Inferior parietal cortex (tissue), 1 donor: ENCODE results near the gene UQCR11.

Experiments used
- DNase-seq: peaks from one replicate; pipeline ENCODE4 v3.0.0-alpha.2; 2016; ENCODE audit errors: extremely low spot score

Gene UQCR11

GRCh38 chr19:1615156-1615765 lies 10.0 kb upstream of the UQCR11 start:
- DNase-seq: no peak

GRCh38 chr19:1613808-1614570 lies 8.7 kb upstream of the UQCR11 start:
- no peak for DNase-seq

- DNase-seq: no peak
Observed at GRCh38 chr19:1613146-1613545, 7.9 kb upstream of the UQCR11 start.

- no peak for DNase-seq
Observed at GRCh38 chr19:1612114-1613086, 7.1 kb upstream of the UQCR11 start.

- no peak for DNase-seq
Observed at GRCh38 chr19:1611353-1611752, 6.1 kb upstream of the UQCR11 start.

DNA sequence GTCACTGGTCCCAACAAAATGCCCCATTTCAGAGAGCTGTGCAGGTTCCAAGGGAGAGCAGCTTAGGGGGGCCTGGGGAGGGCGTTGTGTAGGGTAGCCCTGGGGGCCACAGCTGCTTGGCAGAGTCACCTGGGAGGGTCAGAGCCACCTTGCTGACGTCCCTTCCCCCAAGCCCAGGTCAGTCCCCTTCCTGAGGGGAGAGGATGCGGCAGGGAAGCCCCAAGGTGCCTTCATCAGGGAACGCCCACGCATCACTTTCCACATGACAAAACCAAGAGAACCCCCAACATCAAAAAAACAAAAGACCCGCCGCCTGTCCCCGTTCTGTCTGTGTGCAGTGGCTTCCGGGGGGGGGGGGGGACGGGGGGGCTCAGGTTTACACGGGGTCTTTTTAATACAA lies 5.3 kb upstream of the UQCR11 start:
- DNase-seq: no peak

DNA sequence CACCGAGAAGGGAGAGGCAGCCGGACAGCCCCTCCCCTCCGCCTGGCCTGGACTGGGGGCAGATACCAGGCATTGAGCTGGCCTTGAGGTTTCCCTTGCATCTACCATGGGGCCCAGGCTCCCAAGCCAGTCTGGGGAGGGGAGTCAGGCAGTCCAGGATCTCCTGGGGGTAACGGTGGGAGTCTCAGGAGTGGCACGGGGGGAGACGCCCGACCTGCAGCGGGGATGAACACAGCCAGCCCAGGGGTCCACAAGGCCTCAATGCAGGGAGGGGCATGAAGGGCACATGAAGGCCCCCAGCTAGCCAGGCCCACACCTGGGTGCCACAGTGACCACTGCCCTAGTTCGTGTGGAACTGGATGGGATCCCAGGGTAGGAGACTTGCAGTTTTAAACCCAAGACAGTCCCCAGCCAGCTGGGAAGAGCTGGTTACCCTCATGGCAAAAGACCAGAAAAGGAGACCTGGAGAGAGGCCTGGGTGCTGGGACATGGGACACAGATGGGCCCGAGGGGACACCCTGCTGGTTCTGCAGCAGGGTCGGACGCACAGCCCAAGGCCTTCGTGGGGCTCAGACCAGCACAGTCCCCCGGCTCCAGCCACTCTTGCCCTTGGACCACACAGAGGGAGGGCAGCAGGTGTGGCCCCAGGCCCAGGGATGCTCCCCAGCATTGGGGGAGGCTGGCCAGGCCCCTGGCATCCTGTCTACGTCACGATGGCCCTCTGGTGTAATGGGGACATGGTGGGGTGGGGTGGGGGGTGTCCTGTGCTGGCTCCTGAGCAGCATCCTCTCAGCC lies 4.6 kb upstream of the UQCR11 start:
- DNase-seq: no peak

GRCh38 chr19:1609103-1609396 lies 3.8 kb upstream of the UQCR11 start:
- no peak for DNase-seq

- DNase-seq: no peak
Observed at GRCh38 chr19:1608359-1609102, 3.3 kb upstream of the UQCR11 start.

DNA sequence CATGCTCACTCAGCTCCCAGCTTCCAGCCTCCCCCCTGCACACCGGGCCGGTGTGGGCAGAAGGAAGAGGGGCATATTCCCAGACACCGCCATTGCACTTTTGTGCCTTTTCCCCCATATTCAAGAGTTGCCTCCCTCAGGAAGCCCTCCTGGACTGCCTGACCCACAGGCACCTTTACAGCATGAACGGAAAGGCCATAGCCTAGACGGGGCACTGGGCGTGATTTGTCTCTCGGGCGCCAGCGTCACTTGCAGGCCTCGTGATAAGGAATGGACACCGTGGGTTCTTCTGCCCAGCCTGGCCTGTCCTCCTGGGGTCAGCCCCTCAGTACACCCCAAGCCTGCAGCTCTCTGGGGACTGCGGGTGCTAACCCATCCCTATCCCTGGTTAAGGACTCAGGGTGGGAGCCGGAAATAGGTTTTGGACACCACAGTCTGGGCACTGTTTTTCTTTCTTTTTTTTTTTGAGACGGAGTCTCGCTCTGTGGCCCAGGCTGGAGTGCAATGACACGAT lies 933 bp upstream of the UQCR11 start:
- no peak for DNase-seq

- no peak for DNase-seq
Observed at GRCh38 chr19:1602091-1602707, 3.1 kb downstream of the UQCR11 start.

DNA sequence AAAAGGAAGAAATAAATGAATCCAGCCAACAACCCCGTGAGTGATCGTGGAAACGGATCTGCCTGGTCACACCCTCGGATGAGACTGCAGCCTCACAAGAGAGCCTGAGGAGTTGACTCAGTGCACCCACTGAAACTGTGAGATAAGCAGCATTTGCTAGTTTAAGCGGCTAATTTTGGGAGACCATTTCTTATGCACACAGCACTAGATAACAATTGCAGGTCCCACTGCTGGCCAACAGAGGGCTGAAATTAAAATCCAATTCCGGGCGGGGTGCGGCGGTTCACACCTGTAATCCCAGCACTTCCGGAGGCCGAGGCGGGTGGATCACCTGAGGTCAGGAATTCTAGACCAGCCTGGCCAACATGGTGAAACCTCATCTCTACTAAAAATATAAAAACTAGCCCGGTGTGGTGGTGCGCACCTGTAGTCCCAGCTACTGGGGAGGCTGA lies 3.6 kb downstream of the UQCR11 start:
- peak; percentile 15 for DNase-seq

- no peak for DNase-seq
Observed at GRCh38 chr19:1599460-1599846, 5.8 kb downstream of the UQCR11 start.

GRCh38 chr19:1598777-1599459 lies 6.3 kb downstream of the UQCR11 start:
- no peak for DNase-seq

DNA sequence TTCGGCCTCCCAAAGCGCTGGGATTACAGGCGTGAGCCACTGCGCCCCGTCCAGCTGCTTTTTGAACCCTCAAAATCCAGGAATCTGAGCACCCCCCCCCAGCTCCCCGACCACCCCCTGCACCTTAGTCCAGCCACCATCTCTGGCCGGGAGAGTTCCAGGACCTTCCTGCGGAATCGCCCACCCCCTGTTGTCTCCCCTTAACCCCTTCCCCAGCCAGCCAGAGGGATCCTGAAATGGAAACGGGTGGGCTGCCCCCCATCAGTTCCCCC lies 11.8 kb downstream of the UQCR11 start:
- DNase-seq: no peak

DNA sequence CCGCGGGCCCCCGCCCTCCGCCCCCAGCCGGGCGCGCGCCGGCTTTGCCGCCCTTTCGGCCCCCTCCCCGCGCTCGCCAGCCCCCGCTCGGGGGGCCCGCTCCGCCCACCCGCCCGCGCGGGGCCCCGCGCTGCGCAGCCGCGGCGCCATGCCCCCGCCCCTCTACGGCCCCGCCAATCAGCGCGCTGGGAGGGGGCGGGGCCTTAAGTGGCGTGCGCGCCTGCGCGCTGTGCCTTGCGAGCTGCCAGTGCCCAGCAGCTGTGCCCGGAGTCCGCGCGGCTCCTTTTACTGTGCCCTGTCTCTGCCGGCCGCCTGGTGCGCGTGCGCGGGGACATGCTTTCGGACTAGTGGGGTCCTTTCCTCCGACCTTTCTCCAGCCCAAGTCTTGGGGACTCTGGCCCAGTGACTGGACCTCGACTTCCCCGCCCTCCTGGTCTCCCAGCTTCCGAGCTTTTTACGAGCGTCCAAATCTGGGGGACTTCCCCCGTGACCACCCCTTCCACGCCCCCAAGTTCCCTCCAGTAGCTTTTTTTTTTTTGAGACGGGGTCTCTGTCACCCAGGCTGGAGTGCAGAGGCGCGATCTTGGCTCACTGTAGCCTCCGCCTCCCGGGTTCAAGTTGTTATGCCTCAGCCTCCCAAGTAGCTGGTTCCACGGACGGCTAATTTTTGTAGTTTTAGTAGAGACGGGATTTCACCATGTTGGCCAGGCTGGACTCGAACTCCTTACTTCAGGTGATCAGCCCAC lies 12.3 kb downstream of the UQCR11 start, which contains the start of gene MBD3:
MBD3 (minus strand) TSS at position 111 of the 746 bp plus-strand sequence. CDS start 234 bp downstream, outside the sequence.
- DNase-seq: peak; percentile 91

GRCh38 chr19:1592024-1592754 lies 13.1 kb downstream of the UQCR11 start:
- DNase-seq: peak; percentile 86

DNA sequence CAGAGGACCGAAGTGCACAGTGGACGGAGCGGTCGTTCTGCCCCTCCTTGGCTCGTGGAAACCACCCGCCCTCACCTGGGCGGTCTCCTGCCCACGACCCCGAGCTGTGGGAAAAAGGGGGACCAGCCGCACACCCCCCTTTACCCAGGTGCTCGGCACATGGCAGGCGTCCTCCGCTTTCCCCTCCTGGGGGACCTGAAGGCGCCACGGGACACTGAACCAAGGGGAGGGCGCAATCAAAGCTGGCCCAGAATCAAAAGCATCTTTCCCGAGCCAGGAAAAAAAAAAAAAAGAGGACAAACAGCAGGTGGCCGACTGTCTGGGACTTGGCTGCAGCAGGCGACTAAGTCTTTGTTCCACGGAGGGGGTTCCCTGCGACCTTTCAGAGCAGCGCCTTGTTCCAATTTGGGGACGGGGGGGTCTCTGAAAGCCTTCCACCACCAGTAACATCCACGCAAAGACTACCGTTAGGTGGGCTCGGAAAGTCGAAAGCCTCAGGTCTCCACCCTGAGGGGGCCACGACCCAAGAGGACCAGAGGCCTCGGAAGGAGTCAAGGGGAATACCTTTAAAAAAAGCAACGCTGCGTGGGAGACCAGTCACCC lies 13.7 kb downstream of the UQCR11 start:
- DNase-seq: no peak
